Measurements from ENCODE around the gene ANAPC16.
"Not testable (repeated sequence)": the region's sequence is repeated elsewhere in the genome, so short reads cannot be mapped to it uniquely, and the experiment has no call there.

The ANAPC16 gene

GRCh38 chr10:72245949-72246525 is 30.2 kb downstream of the ANAPC16 start:
- no peak overlapping the region for H4K8ac ChIP-seq (ENCODE audit: low read depth, low read length)
- no peaks in the 10 kb centered on the region for H3K27me3 ChIP-seq (ENCODE audit: insufficient read depth, low read length)
- peaks cover 14 to 21% of the 10 kb centered on the region in 2 experiments for H3K4me1 ChIP-seq (ENCODE audit: control insufficient read depth in 1 of 2, insufficient read depth in 2 of 2, low read length in 2 of 2)
- peaks cover 4% of the 10 kb centered on the region for H3K79me1 ChIP-seq (ENCODE audit: low read length)
- no peaks in the 10 kb centered on the region for H3K79me2 ChIP-seq (ENCODE audit: control insufficient read depth, insufficient read depth, low read length, poor library complexity)
- no peak overlapping the region for H3K23ac ChIP-seq (ENCODE audit: low read length)
- no peak overlapping the region for H3K27ac ChIP-seq (ENCODE audit: low read depth, low read length)
- no peak overlapping the region for H4K12ac ChIP-seq (ENCODE audit: low read depth, low read length)
- no peak overlapping the region for H2BK12ac ChIP-seq (ENCODE audit: low read length)
- H2AFZ ChIP-seq (ENCODE audit: insufficient read depth, low read length, poor library complexity): peak overlapping the region; percentile 8
- peaks cover 2% of the 10 kb centered on the region for H3K9me3 ChIP-seq (ENCODE audit: insufficient read depth, low read depth, low read length)
- WGBS (ENCODE audit: extremely low coverage, insufficient coverage, insufficient read length): no CpG with 5 or more reads among the region's 3 CpGs
- no peak overlapping the region for H3K4ac ChIP-seq (ENCODE audit: low read depth, low read length)
- H3K4me2 ChIP-seq (ENCODE audit: low read length): no peak overlapping the region
- H2BK120ac ChIP-seq (ENCODE audit: insufficient read depth, low read length, poor library complexity): no peak overlapping the region
- no peak overlapping the region for H2BK5ac ChIP-seq (ENCODE audit: low read depth, low read length, poor library complexity)
- H2AK5ac ChIP-seq (ENCODE audit: low read length): no peak overlapping the region
- H3K36me3 ChIP-seq (ENCODE audit: control insufficient read depth in 1 of 2, insufficient read depth in 2 of 2, low read length in 2 of 2): no peaks in the 10 kb centered on the region
- no peak overlapping the region for H3K14ac ChIP-seq (ENCODE audit: low read length)
- H3K4me3 ChIP-seq (ENCODE audit: low read depth, low read length): no peak overlapping the region
- DNase-seq: no peak
- H4K91ac ChIP-seq (ENCODE audit: low read depth, low read length): no peak overlapping the region
- H3K18ac ChIP-seq (ENCODE audit: low read length): no peak overlapping the region
- H3K9ac ChIP-seq (ENCODE audit: low read length): no peak overlapping the region

- Histone ChIP-seq H3K27me3 (ENCODE audit: insufficient read depth, low read length) (no peaks in the 10 kb centered on the region), H2BK120ac (ENCODE audit: insufficient read depth, low read length, poor library complexity) (no peak overlapping the region), H2BK12ac (ENCODE audit: low read length) (peak overlapping the region; percentile 33), H4K91ac (ENCODE audit: low read depth, low read length) (peak overlapping the region; percentile 53), H4K12ac (ENCODE audit: low read depth, low read length) (no peak overlapping the region), H3K9me3 (ENCODE audit: insufficient read depth, low read depth, low read length) (no peaks in the 10 kb centered on the region), H2BK5ac (ENCODE audit: low read depth, low read length, poor library complexity) (no peak overlapping the region), H3K18ac (ENCODE audit: low read length) (peak overlapping the region; percentile 42), H3K27ac (ENCODE audit: low read depth, low read length) (no peak overlapping the region), H3K36me3 (ENCODE audit: control insufficient read depth in 1 of 2, insufficient read depth in 2 of 2, low read length in 2 of 2) (no peaks in the 10 kb centered on the region), H3K4me1 (ENCODE audit: control insufficient read depth in 1 of 2, insufficient read depth in 2 of 2, low read length in 2 of 2) (peaks cover 12 to 16% of the 10 kb centered on the region in 2 experiments), H3K4me2 (ENCODE audit: low read length) (no peak overlapping the region), H3K79me2 (ENCODE audit: control insufficient read depth, insufficient read depth, low read length, poor library complexity) (no peaks in the 10 kb centered on the region), H2AFZ (ENCODE audit: insufficient read depth, low read length, poor library complexity) (peak overlapping the region; percentile 31), H3K14ac (ENCODE audit: low read length) (no peak overlapping the region), H3K4me3 (ENCODE audit: low read depth, low read length) (no peak overlapping the region), H4K8ac (ENCODE audit: low read depth, low read length) (peak overlapping the region; percentile 64), H3K23ac (ENCODE audit: low read length) (no peak overlapping the region), H3K79me1 (ENCODE audit: low read length) (peaks cover 4% of the 10 kb centered on the region), H2AK5ac (ENCODE audit: low read length) (peak overlapping the region; percentile 50), H3K9ac (ENCODE audit: low read length) (no peak overlapping the region), H3K4ac (ENCODE audit: low read depth, low read length) (no peak overlapping the region)
- no CpG with 5 or more reads among the region's 10 CpGs for WGBS (ENCODE audit: extremely low coverage, insufficient coverage, insufficient read length)
- no peak for DNase-seq
These were observed 32.8 kb downstream of the ANAPC16 start for GRCh38 chr10:72248468-72249151.

GRCh38 chr10:72249176-72249862 is 33.5 kb downstream of the ANAPC16 start:
- H4K12ac ChIP-seq (ENCODE audit: low read depth, low read length); H2BK120ac ChIP-seq (ENCODE audit: insufficient read depth, low read length, poor library complexity); H3K27ac ChIP-seq (ENCODE audit: low read depth, low read length): not testable (repeated sequence)

GRCh38 chr10:72250666-72251065 is 34.9 kb downstream of the ANAPC16 start:
- H3K27me3 ChIP-seq (ENCODE audit: insufficient read depth, low read length): no peaks in the 10 kb centered on the region
- H2AFZ ChIP-seq (ENCODE audit: insufficient read depth, low read length, poor library complexity): no peak overlapping the region
- no peaks in the 10 kb centered on the region for H3K9me3 ChIP-seq (ENCODE audit: insufficient read depth, low read depth, low read length)
- no peak overlapping the region for H3K23ac ChIP-seq (ENCODE audit: low read length)
- H4K8ac ChIP-seq (ENCODE audit: low read depth, low read length): no peak overlapping the region
- no peak overlapping the region for H4K12ac ChIP-seq (ENCODE audit: low read depth, low read length)
- no peak overlapping the region for H2BK5ac ChIP-seq (ENCODE audit: low read depth, low read length, poor library complexity)
- no peak overlapping the region for H2AK5ac ChIP-seq (ENCODE audit: low read length)
- H3K79me1 ChIP-seq (ENCODE audit: low read length): peaks cover 9% of the 10 kb centered on the region
- no peak overlapping the region for H3K18ac ChIP-seq (ENCODE audit: low read length)
- H3K36me3 ChIP-seq (ENCODE audit: control insufficient read depth in 1 of 2, insufficient read depth in 2 of 2, low read length in 2 of 2): no peaks in the 10 kb centered on the region
- no peak overlapping the region for H2BK12ac ChIP-seq (ENCODE audit: low read length)
- no peak overlapping the region for H3K14ac ChIP-seq (ENCODE audit: low read length)
- no peak overlapping the region for H3K27ac ChIP-seq (ENCODE audit: low read depth, low read length)
- no peak overlapping the region for H3K4me2 ChIP-seq (ENCODE audit: low read length)
- H3K79me2 ChIP-seq (ENCODE audit: control insufficient read depth, insufficient read depth, low read length, poor library complexity): no peaks in the 10 kb centered on the region
- H3K4me1 ChIP-seq (ENCODE audit: control insufficient read depth in 1 of 2, insufficient read depth in 2 of 2, low read length in 2 of 2): peaks cover 10 to 17% of the 10 kb centered on the region in 2 experiments
- DNase-seq: peak; percentile 26 to 30
- no peak overlapping the region for H3K9ac ChIP-seq (ENCODE audit: low read length)
- no peak overlapping the region for H3K4ac ChIP-seq (ENCODE audit: low read depth, low read length)
- WGBS (ENCODE audit: extremely low coverage, insufficient coverage, insufficient read length): no CpG with 5 or more reads among the region's 1 CpG
- H4K91ac ChIP-seq (ENCODE audit: low read depth, low read length): no peak overlapping the region
- no peak overlapping the region for H2BK120ac ChIP-seq (ENCODE audit: insufficient read depth, low read length, poor library complexity)
- H3K4me3 ChIP-seq (ENCODE audit: low read depth, low read length): no peak overlapping the region

More at GRCh38 chr10:72249176-72249862, 33.5 kb downstream of the ANAPC16 start:
- not testable (repeated sequence) for H3K23ac ChIP-seq (ENCODE audit: low read length); H3K4me3 ChIP-seq (ENCODE audit: low read depth, low read length); H3K9ac ChIP-seq (ENCODE audit: low read length); H3K27me3 ChIP-seq (ENCODE audit: insufficient read depth, low read length); H3K14ac ChIP-seq (ENCODE audit: low read length); H2BK5ac ChIP-seq (ENCODE audit: low read depth, low read length, poor library complexity); H3K79me2 ChIP-seq (ENCODE audit: control insufficient read depth, insufficient read depth, low read length, poor library complexity); H3K4ac ChIP-seq (ENCODE audit: low read depth, low read length); H3K36me3 ChIP-seq (ENCODE audit: control insufficient read depth in 1 of 2, insufficient read depth in 2 of 2, low read length in 2 of 2); H3K4me2 ChIP-seq (ENCODE audit: low read length); H3K79me1 ChIP-seq (ENCODE audit: low read length); H4K8ac ChIP-seq (ENCODE audit: low read depth, low read length); H3K9me3 ChIP-seq (ENCODE audit: insufficient read depth, low read depth, low read length); H3K18ac ChIP-seq (ENCODE audit: low read length); DNase-seq
- Histone ChIP-seq H2AK5ac (ENCODE audit: low read length) (peak overlapping the region; percentile 50), H2BK12ac (ENCODE audit: low read length) (peak overlapping the region; percentile 33), H2AFZ (ENCODE audit: insufficient read depth, low read length, poor library complexity) (peak overlapping the region; percentile 5), H4K91ac (ENCODE audit: low read depth, low read length) (peak overlapping the region; percentile 45), H3K4me1 (ENCODE audit: control insufficient read depth in 1 of 2, insufficient read depth in 2 of 2, low read length in 2 of 2) (peaks cover 8 to 14% of the 10 kb centered on the region in 2 experiments)
- WGBS (ENCODE audit: extremely low coverage, insufficient coverage, insufficient read length): no CpG with 5 or more reads among the region's 17 CpGs
